ENCODE data around the gene R3HDM2.

GRCh38 chr12:57248934-57249742, 181.7 kb downstream of the R3HDM2 start:
- TF ChIP-seq REST (IDR thresholded peaks at IDR 0.05; ENCODE audit: insufficient read depth in 1 of 2, low read depth in 2 of 2, low read length in 2 of 2) (no peak), TAF1 (IDR thresholded peaks at IDR 0.05; ENCODE audit: borderline replicate concordance, insufficient read depth, low read length) (no peak)

All from PFSK-1 (cell line).